Omental fat pad (tissue), 4 donors: Measurements from ENCODE around the gene NEFH. TPM values are rescaled to one million over a fixed set of nuclear protein-coding genes. Genes with fewer than 3 reads are reported as not detected.

Experiments used
- ATAC-seq: fragments of 150-250 bp; one replicate; pipeline ENCODE4 v1.9.1; 2016; ENCODE audit warnings: mild to moderate bottlenecking, moderate library complexity; ENCODE audit not compliant: low FRiP score
- DNase-seq: peaks from one replicate; pipeline ENCODE4 v3.0.0-alpha.2; 2019; ENCODE audit warnings: low spot score
- total RNA-seq, 4 donors: library from RNA; depleted of rRNA; stranded (reverse); fragments of >200 nt; gene quantifications; one replicate each; pipeline ENCODE4 v1.1.0, GENCODE V29; 2016
- TF ChIP-seq, protein P1 (sequence below), 3 donors: fragments of 450-650 bp; IDR thresholded peaks; one replicate each; pipeline ENCODE4 v1.5.1; 2016 to 2017; ENCODE audit warnings: antibody characterized with exemption in 3 of 3, mild to moderate bottlenecking in 3 of 3, moderate library complexity in 2 of 3

NEFH gene
- total RNA-seq, 4 donors from 2014 or later, result 0.32 to 1.4 (median 0.42) TPM

DNA sequence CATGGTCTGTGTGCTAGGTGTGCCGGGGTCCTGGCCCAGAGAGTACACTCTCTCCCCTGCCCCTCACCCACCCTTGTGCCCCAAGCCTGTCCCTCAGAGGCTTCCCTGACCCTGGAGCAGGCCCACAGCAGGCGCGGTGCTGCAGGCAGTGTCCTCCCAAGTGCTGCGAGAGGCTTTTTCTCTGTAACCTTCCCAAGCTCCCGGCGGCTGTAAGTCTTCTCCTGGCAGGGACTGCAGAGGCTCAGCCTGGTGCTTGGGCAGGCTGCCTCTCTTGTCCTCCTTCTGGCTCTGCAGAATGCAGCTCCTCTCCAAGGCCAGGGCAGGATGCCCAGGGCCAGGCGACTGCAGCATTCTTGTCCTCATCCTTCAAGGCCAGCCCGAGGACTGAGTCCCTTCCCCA lies 25.7 kb upstream of the NEFH start:
- TF ChIP-seq, protein P1, sequence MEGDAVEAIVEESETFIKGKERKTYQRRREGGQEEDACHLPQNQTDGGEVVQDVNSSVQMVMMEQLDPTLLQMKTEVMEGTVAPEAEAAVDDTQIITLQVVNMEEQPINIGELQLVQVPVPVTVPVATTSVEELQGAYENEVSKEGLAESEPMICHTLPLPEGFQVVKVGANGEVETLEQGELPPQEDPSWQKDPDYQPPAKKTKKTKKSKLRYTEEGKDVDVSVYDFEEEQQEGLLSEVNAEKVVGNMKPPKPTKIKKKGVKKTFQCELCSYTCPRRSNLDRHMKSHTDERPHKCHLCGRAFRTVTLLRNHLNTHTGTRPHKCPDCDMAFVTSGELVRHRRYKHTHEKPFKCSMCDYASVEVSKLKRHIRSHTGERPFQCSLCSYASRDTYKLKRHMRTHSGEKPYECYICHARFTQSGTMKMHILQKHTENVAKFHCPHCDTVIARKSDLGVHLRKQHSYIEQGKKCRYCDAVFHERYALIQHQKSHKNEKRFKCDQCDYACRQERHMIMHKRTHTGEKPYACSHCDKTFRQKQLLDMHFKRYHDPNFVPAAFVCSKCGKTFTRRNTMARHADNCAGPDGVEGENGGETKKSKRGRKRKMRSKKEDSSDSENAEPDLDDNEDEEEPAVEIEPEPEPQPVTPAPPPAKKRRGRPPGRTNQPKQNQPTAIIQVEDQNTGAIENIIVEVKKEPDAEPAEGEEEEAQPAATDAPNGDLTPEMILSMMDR (IDR thresholded peaks at IDR 0.05), result no peak
- DNase-seq (no peak), ATAC-seq (no peak)

DNA sequence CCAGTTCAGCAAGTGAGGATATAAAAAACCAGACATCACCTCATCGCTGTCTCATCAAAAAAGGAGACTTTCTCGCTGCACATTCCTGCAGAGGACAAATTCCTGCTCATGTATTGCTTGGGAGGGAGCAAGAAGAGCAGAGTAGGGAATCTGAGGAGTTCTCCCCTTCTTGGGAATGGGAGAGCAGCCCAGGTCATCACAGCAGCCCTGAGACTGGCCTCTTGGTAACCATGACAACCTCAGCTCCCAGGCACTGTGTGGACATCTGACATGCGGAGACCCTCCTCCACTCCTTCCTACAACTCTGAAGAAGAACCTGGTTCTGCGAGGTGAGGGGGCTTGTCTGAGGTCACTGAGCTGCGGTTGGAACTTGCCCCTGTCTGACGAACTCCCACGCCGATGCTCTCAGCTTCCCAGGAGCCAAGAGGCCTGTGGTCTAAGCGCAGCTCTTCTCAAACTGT lies 23.8 kb upstream of the NEFH start:
- no peak for ATAC-seq
- DNase-seq, result no peak
- TF ChIP-seq, protein P1 (IDR thresholded peaks at IDR 0.05), result no peak

DNA sequence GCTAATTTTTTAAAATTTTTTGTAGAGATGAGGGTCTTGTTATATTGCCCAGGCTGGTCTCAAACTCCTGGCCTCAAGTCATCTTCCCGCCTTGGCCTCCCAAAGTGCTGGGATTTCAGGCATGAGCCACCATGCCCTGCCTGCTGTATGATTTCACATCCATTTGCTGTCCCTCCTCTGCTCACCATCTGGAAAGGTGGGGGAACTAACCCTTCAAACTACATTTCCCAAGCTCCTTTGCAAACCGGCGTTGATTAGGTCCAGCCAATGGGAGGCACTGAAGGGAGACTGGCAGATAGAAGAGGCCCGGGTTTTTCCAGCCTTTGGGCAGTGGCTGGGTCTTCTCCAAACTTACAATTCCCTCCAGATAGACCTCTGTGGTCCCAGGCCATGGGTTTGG lies 22.3 kb upstream of the NEFH start:
- ATAC-seq (no peak), DNase-seq (no peak)

DNA sequence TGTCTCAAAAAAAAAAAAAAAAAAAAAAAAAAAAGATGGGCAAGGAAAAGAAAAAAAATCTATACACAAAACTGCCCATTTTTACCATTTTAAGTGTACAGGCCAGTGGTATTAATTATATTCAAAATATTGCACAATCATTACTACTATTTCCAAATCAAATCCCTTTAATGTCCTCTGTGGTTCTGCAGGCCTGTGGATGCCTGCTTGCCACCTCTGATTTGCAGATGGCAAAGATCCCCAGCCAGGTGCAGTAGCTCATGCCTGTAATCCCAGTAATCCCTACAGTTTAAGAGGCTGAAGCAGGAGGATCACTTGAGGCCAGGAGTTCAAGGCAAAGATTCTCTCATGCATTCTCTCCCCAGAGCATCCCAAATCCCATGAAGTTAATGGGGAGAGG lies 21.5 kb upstream of the NEFH start:
- ATAC-seq, result no peak

More for the DNA sequence above, 22.3 kb upstream of the NEFH start:
- TF ChIP-seq, protein P1 (IDR thresholded peaks at IDR 0.05), result no peak

DNA sequence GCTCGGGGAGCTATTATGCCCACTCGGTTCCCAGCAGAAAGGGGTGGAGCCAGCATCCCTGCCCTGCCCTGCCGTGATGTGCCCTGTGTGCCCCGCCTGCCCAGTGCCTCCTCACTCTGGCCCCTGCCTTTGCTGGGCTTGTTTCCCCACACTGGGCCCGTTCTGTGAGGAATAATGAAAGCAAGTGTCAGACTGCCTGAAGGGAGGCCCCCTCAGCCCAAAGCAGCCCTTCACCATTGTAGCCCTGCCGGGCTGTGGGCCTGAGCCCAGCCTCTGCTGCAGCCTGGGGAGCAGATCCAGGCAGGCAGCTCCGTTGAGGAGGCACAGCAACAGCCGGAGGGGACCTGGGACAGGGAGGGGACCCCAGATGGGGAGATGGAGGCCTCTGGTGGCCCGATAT lies 20.2 kb upstream of the NEFH start:
- TF ChIP-seq, protein P1 (IDR thresholded peaks at IDR 0.05), result no peak
- DNase-seq (no peak), ATAC-seq (no peak)

More for the DNA sequence above, 21.5 kb upstream of the NEFH start:
- DNase-seq, result no peak
- TF ChIP-seq, protein P1 (IDR thresholded peaks at IDR 0.05), result no peak

DNA sequence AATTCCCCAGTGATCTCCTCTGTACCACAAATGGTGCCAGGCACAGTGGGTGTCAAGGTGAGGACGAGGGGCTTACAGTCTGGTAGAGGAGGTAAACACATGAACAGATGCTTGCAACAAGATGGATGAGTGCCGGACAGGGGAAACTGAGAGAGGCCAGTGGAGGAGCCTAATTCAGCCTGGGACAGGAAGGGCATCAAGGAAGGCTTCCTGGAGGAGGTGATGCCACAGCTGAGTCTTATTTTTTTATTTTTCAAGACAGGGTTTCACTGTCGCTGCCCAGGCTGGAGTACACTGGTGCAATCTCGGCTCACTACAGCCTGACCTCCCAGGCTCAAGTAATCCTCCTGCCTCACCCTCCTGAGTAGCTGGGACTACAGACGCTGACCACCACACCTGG lies 18.8 kb upstream of the NEFH start:
- no peak for ATAC-seq
- TF ChIP-seq, protein P1 (IDR thresholded peaks at IDR 0.05), result no peak
- DNase-seq, result no peak

DNA sequence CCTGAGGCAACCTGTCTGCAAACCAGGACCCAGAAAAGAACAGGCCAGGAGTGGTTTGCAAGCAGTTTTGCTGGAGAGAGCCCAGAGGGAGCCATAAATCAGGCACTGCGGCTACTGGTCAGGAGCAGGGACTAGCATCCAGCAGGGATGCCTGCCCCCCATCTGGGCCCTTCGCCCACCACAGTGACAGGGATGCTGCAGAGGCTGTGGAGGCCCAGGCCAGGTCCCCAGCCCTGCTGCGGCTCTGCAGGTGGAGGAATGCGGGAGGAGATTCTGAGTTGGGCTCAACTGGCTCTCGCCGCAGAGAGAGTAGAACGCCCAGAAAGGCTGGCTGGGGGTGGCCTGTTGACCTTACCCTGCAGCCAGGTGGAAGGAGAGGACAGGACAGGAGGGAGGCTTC lies 16.4 kb upstream of the NEFH start:
- TF ChIP-seq, protein P1 (IDR thresholded peaks at IDR 0.05), result no peak
- DNase-seq (no peak), ATAC-seq (no peak)
